Suprapubic skin (tissue), 4 donors: ENCODE results near the gene ARHGAP32. TPM values are rescaled to one million over a fixed set of nuclear protein-coding genes. Genes with fewer than 3 reads are reported as not detected.

Experiments
- DNase-seq, 2 donors: peaks; one replicate each; pipeline ENCODE4 v3.0.0-alpha.2; 2019; ENCODE audit warnings: low spot score in 2 of 2
- H3K27ac ChIP-seq: fragments of 200-600 bp; sonication (generic); one replicate; pipeline ENCODE4 v1.5.1; 2019
- H3K27me3 ChIP-seq: fragments of 200-600 bp; sonication (generic); one replicate; pipeline ENCODE4 v1.5.1; 2019
- H3K36me3 ChIP-seq: fragments of 200-600 bp; sonication (generic); one replicate; pipeline ENCODE4 v1.5.1; 2019
- H3K4me1 ChIP-seq: fragments of 200-600 bp; sonication (generic); one replicate; pipeline ENCODE4 v1.5.1; 2019
- H3K4me3 ChIP-seq: fragments of 200-600 bp; sonication (generic); one replicate; pipeline ENCODE4 v1.5.1; 2019; ENCODE audit warnings: mild to moderate bottlenecking
- H3K9me3 ChIP-seq: fragments of 200-600 bp; sonication (generic); one replicate; pipeline ENCODE4 v1.5.1; 2019
- EP300 ChIP-seq: sonication (generic); formaldehyde crosslinking; IDR thresholded peaks from one replicate; pipeline ENCODE4 v1.6.1; 2017; ENCODE audit warnings: antibody characterized with exemption
- POLR2A ChIP-seq, 2 donors: fragments of 450-650 bp; IDR thresholded peaks; one replicate each; pipeline ENCODE4 v1.6.1; 2017; ENCODE audit warnings: antibody characterized with exemption in 2 of 2, mild to moderate bottlenecking in 2 of 2, moderate library complexity in 2 of 2
- POLR2AphosphoS5 ChIP-seq, 3 donors: sonication (generic); formaldehyde crosslinking; IDR thresholded peaks; one replicate each; pipeline ENCODE4 v1.6.1; 2017; ENCODE audit warnings: antibody characterized with exemption in 3 of 3
- WGBS: methylation state at CpG from one replicate; pipeline ENCODE4 v1.1.5; 2018; 5-methylcytosine and 5-hydroxymethylcytosine counted together
- total RNA-seq, 4 donors: library from RNA; depleted of rRNA; stranded (reverse); fragments of >200 nt; gene quantifications; one replicate each; pipeline ENCODE4 v1.1.0, GENCODE V29; 2016
- TF ChIP-seq, protein P1 (sequence below), 2 donors: fragments of 200-600 bp in 1 of 2; fragments of 450-650 bp in 1 of 2; sonication (generic) in 1 of 2; IDR thresholded peaks; one replicate each; pipeline ENCODE4 v1.5.1; 2016 to 2019; ENCODE audit warnings: antibody characterized with exemption in 2 of 2, mild to moderate bottlenecking in 1 of 2, moderate library complexity in 1 of 2

Gene ARHGAP32
- total RNA-seq, 4 donors from 2014 or later: 49.5 to 93.4 (median 62.1) TPM

DNA sequence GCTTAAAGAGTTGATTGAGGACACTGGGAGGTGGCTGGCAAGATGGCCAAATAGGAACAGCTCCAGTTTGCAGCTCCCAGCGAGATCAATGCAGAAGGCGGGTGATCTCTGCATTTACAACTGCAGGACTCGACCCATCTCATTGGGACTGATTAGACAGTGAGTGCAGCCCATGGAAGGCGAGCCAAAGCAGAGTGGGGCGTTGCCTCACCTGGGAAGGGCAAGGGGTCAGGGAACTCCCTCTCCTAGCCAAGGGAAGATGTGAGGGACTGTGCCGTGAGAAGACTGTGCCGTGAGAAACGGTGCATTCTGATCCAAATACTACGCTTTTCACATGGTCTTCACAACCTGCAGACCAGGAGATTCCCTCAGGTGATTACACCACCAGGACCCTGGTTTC lies 36.4 kb downstream of the ARHGAP32 start:
- no peak overlapping the region for H3K27ac ChIP-seq
- DNase-seq: no peak
- H3K36me3 ChIP-seq: no peaks in the 10 kb centered on the region
- no peak overlapping the region for H3K4me3 ChIP-seq
- no peaks in the 10 kb centered on the region for H3K27me3 ChIP-seq
- H3K4me1 ChIP-seq: no peaks in the 10 kb centered on the region
- no peak for TF ChIP-seq EP300
- TF ChIP-seq, protein P1, sequence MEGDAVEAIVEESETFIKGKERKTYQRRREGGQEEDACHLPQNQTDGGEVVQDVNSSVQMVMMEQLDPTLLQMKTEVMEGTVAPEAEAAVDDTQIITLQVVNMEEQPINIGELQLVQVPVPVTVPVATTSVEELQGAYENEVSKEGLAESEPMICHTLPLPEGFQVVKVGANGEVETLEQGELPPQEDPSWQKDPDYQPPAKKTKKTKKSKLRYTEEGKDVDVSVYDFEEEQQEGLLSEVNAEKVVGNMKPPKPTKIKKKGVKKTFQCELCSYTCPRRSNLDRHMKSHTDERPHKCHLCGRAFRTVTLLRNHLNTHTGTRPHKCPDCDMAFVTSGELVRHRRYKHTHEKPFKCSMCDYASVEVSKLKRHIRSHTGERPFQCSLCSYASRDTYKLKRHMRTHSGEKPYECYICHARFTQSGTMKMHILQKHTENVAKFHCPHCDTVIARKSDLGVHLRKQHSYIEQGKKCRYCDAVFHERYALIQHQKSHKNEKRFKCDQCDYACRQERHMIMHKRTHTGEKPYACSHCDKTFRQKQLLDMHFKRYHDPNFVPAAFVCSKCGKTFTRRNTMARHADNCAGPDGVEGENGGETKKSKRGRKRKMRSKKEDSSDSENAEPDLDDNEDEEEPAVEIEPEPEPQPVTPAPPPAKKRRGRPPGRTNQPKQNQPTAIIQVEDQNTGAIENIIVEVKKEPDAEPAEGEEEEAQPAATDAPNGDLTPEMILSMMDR (IDR thresholded peaks at IDR 0.05): no peak
- WGBS: 82% methylated on average over 5 of the region's 9 CpGs
- H3K9me3 ChIP-seq: peaks cover 12% of the 10 kb centered on the region

DNA sequence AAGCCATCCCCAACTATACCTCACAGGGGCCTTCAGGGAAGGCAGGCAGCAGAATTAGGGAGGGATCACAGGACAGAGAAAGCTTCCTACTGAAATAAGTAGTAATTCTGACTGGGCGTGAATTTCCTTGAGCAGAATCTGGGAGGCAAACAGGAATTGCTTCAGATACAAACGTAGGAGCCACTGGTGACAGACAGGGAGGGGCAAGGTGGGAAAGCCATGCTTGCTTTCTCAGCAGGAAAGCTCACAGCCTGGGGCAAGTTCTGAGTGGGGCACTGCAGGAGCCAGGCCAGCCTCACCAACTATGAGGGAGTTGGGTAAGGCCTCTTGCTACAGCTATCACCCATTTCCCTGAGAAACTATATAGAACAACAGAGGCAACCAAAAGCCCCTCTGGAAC lies 43.6 kb downstream of the ARHGAP32 start:
- Histone ChIP-seq H3K4me3 (no peak overlapping the region), H3K27ac (no peak overlapping the region), H3K4me1 (peaks cover 2% of the 10 kb centered on the region), H3K27me3 (no peaks in the 10 kb centered on the region), H3K9me3 (peaks cover 7% of the 10 kb centered on the region), H3K36me3 (no peaks in the 10 kb centered on the region)
- TF ChIP-seq POLR2A (IDR thresholded peaks at IDR 0.05): no peak
- TF ChIP-seq POLR2AphosphoS5 (IDR thresholded peaks at IDR 0.05): no peak
- TF ChIP-seq EP300: no peak
- TF ChIP-seq, protein P1 (IDR thresholded peaks at IDR 0.05): no peak
- no peak for DNase-seq
- 79% methylated on average over 2 of the region's 2 CpGs for whole genome bisulfite sequencing

DNA sequence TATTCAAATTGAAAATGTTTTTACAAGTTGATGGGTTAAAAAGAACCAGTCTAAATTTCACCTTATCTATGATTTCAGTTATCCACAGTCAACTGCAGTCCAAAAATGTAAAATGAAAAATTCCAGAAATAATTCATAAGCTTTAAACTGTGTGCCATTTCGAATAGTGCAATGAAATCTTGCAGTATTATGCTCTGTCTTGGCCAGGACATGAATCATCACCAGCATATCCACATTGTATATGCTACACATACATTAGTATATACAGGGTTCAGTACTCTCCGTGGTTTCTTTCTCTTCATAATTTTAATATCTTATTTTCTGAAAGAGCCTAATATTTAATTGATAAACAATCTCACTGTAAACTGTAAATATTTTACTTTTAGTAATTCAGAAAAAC lies 45.9 kb downstream of the ARHGAP32 start:
- TF ChIP-seq POLR2AphosphoS5 (IDR thresholded peaks at IDR 0.05) (no peak), POLR2A (IDR thresholded peaks at IDR 0.05) (no peak), EP300 (no peak)
- TF ChIP-seq, protein P1 (IDR thresholded peaks at IDR 0.05): no peak
- Histone ChIP-seq H3K4me1 (peaks cover 10% of the 10 kb centered on the region), H3K36me3 (no peaks in the 10 kb centered on the region), H3K9me3 (no peaks in the 10 kb centered on the region), H3K27ac (no peak overlapping the region), H3K27me3 (no peaks in the 10 kb centered on the region), H3K4me3 (no peak overlapping the region)
- WGBS: 80% methylated on average over 2 of the region's 2 CpGs
- DNase-seq: no peak

DNA sequence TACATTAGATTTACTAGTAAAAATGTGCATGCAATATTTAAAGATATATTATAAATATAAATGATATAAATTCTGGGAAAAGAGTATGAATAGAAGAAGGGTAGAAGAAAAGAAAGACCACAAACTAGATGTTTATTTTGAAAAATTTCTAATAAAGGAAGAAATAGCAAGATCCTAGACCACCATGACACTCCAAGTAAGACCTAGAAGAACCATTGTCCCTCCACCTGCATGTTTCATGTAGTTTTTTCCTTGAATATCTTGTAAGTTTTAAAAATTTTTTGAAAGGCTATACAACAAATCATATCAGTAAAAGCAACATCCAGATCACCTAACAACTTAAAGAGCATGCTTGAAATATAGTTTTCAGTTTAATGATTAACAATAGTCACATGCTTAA lies 46.8 kb downstream of the ARHGAP32 start:
- TF ChIP-seq POLR2A (IDR thresholded peaks at IDR 0.05) (no peak), POLR2AphosphoS5 (IDR thresholded peaks at IDR 0.05) (no peak), EP300 (no peak)
- TF ChIP-seq, protein P1 (IDR thresholded peaks at IDR 0.05): no peak
- Histone ChIP-seq H3K4me1 (peaks cover 10% of the 10 kb centered on the region), H3K27ac (no peak overlapping the region), H3K4me3 (no peak overlapping the region), H3K27me3 (no peaks in the 10 kb centered on the region), H3K9me3 (no peaks in the 10 kb centered on the region), H3K36me3 (no peaks in the 10 kb centered on the region)
- no peak for DNase-seq

DNA sequence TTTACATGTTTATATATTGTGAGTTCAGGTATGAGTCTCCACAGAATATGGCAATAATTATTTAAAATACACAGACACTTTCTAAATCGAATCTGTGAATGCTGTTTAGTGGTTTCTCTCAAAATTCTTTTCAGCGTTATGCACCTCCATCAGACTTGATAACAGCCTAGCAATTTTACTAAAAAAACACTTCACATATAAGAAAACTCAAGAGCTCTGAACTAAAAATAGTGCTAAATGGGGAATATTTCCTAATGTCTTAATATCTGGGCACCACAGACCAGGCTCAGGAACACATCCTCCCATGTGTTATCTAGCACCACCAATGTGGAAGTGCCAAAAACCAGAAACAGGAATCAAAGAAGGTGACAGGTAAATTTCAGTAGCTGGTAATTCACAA lies 47.9 kb downstream of the ARHGAP32 start:
- Histone ChIP-seq H3K27me3 (no peaks in the 10 kb centered on the region), H3K36me3 (no peaks in the 10 kb centered on the region), H3K27ac (no peak overlapping the region), H3K4me1 (peaks cover 10% of the 10 kb centered on the region), H3K9me3 (no peaks in the 10 kb centered on the region), H3K4me3 (no peak overlapping the region)
- TF ChIP-seq, protein P1 (IDR thresholded peaks at IDR 0.05): no peak
- TF ChIP-seq POLR2AphosphoS5 (IDR thresholded peaks at IDR 0.05): no peak
- no peak for TF ChIP-seq POLR2A (IDR thresholded peaks at IDR 0.05)
- TF ChIP-seq EP300: no peak
- 88% methylated on average over 2 of the region's 2 CpGs for WGBS
- DNase-seq: no peak
